Activated gamma-delta T cell treated with Interleukin-2 at 50 U/mL for 16 hours (primary cell): ENCODE results near the gene CYREN.
"Not testable (repeated sequence)": the region's sequence is repeated elsewhere in the genome, so short reads cannot be mapped to it uniquely, and the experiment has no call there.

Experiments used
- DNase-seq: peaks from one replicate; pipeline ENCODE4 v3.0.0-alpha.2; 2020

Gene CYREN

GRCh38 chr7:135156290-135156689 lies 14.2 kb downstream of the CYREN start:
- no peak for DNase-seq

- no peak for DNase-seq
These were observed 15.8 kb downstream of the CYREN start for GRCh38 chr7:135154734-135155133.

GRCh38 chr7:135152442-135152841 lies 18.1 kb downstream of the CYREN start:
- no peak for DNase-seq

GRCh38 chr7:135151533-135151932 lies 19.0 kb downstream of the CYREN start:
- DNase-seq: no peak

GRCh38 chr7:135151132-135151531 lies 19.4 kb downstream of the CYREN start:
- DNase-seq: no peak

GRCh38 chr7:135150072-135150782 lies 20.3 kb downstream of the CYREN start:
- no peak for DNase-seq

- DNase-seq: peak; percentile 56
These were observed 22.4 kb downstream of the CYREN start, which contains the start of gene TMEM140 for GRCh38 chr7:135147899-135148721. TSS of gene TMEM140 (plus strand) at chr7:135148072. CDS start at chr7:135164442, 16,370 bp downstream.

GRCh38 chr7:135147341-135147898 lies 23.1 kb downstream of the CYREN start:
- DNase-seq: no peak

- no peak for DNase-seq
These were observed 26.4 kb downstream of the CYREN start for GRCh38 chr7:135143885-135144668.

- DNase-seq: no peak
These were observed 40.9 kb downstream of the CYREN start for GRCh38 chr7:135129579-135129978.

- DNase-seq: no peak
These were observed 41.6 kb downstream of the CYREN start for GRCh38 chr7:135128931-135129330.

- DNase-seq: not testable (repeated sequence)
These were observed 45.9 kb downstream of the CYREN start for GRCh38 chr7:135124631-135125030.

- DNase-seq: no peak
These were observed 48.6 kb downstream of the CYREN start for GRCh38 chr7:135121868-135122267.

- no peak for DNase-seq
These were observed 53.4 kb downstream of the CYREN start for GRCh38 chr7:135117096-135117495.
